SKM-1 (cell line): Measurements from ENCODE around the gene TSPAN31.
A peak's percentile ranks its signal among the peaks of the same experiment; 100 is the strongest.

ENCODE experiments used
- DNase-seq: peaks from one replicate; lab custom pipeline; 2025; ENCODE audit not compliant: unreplicated experiment; lab: John Stamatoyannopoulos, UW

The TSPAN31 gene

DNA sequence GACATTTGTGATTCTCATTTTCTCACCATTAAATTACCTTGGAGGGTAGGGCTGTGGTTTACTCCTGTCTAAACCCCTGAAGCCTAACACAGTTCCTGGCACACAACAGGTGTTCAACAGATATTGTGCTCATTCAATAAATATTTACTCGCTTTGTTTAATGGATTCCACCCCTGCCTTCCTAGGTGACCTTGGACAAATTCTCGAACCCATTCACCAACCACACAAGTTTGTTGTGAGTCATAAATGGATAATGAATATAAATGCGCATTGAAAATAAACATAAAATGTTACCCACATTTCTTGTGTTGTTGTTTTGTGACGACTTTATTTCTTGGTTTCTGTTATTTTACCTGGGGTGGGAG, 37.4 kb downstream of the TSPAN31 start:
- DNase-seq = no peak

DNA sequence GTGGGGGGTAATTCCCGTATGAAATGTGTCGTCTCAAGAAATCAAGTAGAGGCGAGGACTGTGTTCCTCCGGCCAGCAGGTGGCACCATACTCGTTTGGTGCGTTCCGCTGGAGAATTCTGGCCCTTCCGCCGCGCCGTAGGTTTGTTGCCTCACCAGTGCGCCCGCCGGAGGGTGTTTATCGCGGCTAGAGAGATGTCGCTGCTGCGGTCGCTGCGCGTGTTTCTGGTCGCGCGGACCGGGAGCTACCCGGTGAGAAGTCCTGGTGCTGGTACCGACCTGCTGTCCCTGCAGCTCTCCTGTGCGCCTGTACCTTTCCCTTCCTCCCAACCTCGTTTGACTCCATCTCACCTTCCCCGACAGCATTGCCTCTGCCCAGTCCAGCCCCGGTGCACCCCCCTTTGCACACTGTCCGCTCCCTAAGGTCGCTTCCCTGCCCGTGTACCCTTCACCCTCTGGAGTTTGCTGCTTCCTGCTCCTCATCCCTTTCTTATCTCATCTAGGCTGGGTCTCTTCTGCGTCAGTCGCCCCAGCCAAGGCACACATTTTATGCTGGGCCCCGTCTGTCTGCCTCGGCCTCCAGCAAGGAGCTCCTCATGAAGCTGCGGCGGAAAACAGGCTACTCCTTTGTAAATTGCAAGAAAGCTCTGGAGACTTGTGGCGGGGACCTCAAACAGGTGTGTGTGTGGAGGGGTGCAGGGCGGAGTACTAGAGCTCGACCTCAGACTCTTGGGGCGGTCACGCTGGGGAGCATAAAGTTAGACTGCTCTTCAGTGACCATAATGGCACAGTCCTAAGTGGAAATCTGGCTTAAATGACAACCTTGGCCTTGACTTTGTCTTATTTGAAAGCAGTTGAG, 38.0 kb downstream of the TSPAN31 start, which contains the start of gene TSFM:
Gene TSFM (plus strand): TSS at position 180 of the 858 bp plus-strand sequence. CDS start 15 bp downstream, at position 195.
- DNase-seq = peak; percentile 48

DNA sequence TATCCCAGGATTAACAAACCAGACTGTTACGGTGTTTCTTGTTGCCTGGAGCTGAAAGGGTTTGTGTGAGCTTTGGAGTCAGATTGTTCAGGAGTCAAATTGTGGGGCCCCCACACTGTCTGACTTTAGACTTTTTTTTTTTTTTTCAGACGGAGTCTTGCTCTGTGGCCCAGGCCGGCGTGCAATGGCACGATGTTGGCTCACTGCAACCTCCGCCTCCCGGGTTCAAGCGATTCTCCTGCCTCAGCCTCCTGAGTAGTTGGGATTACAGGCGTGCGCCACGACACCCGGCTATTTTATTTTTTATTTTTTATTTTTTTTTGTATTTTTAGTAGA, 38.6 kb downstream of the TSPAN31 start:
- no peak for DNase-seq

GRCh38 chr12:57783861-57784260, 39.0 kb downstream of the TSPAN31 start:
- no peak for DNase-seq

- DNase-seq = no peak
Observed at GRCh38 chr12:57793920-57794319, 49.1 kb downstream of the TSPAN31 start.

- no peak for DNase-seq
Observed at GRCh38 chr12:57795354-57795753, 50.5 kb downstream of the TSPAN31 start.

GRCh38 chr12:57796996-57797395, 52.2 kb downstream of the TSPAN31 start:
- DNase-seq = no peak

- DNase-seq = peak; percentile 3
Observed at GRCh38 chr12:57797933-57798332, 53.1 kb downstream of the TSPAN31 start.
